ENCODE measurements around the gene HLA-DQB2. TPM values are rescaled to one million over a fixed set of nuclear protein-coding genes. Genes with fewer than 3 reads are reported as not detected.

Gene HLA-DQB2
- total RNA-seq, 2 experiments from 2014 or later = 5.1 TPM; not detected in 1

GRCh38 chr6:32738126-32738525 lies 25.2 kb downstream of the HLA-DQB2 start:
- intact Hi-C loops (cut with micrococcal nuclease; ENCODE audit: unreplicated experiment) = no loop called here
- Histone ChIP-seq H3K9me2 (ENCODE audit: insufficient read depth, low read length) (no peaks in the 10 kb centered on the region), H3K36me3 (ENCODE audit: insufficient read depth, low read length) (no peaks in the 10 kb centered on the region), H3K4me2 (ENCODE audit: low read length) (no peak overlapping the region), H3K27ac (ENCODE audit: low read depth, low read length, poor library complexity, severe bottlenecking) (no peak overlapping the region), H3K4me1 (ENCODE audit: insufficient read depth, low read length, poor library complexity, severe bottlenecking) (no peaks in the 10 kb centered on the region), H4K20me1 (ENCODE audit: insufficient read depth, low read length) (no peaks in the 10 kb centered on the region), H3K79me2 (ENCODE audit: insufficient read depth, low read depth, low read length) (no peaks in the 10 kb centered on the region), H3K4me3 (ENCODE audit: low read depth, low read length, poor library complexity, severe bottlenecking) (no peak overlapping the region), H2AFZ (ENCODE audit: low read length) (no peak overlapping the region), H3K9me3 (ENCODE audit: low read length) (0 out of 2 replicates have a peak, but pooled peaks cover under 1% of the 10 kb centered on the region)
- TF ChIP-seq, protein P1, sequence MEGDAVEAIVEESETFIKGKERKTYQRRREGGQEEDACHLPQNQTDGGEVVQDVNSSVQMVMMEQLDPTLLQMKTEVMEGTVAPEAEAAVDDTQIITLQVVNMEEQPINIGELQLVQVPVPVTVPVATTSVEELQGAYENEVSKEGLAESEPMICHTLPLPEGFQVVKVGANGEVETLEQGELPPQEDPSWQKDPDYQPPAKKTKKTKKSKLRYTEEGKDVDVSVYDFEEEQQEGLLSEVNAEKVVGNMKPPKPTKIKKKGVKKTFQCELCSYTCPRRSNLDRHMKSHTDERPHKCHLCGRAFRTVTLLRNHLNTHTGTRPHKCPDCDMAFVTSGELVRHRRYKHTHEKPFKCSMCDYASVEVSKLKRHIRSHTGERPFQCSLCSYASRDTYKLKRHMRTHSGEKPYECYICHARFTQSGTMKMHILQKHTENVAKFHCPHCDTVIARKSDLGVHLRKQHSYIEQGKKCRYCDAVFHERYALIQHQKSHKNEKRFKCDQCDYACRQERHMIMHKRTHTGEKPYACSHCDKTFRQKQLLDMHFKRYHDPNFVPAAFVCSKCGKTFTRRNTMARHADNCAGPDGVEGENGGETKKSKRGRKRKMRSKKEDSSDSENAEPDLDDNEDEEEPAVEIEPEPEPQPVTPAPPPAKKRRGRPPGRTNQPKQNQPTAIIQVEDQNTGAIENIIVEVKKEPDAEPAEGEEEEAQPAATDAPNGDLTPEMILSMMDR (conservative IDR thresholded peaks at IDR 0.05; ENCODE audit: low read length) = no peak
- no peak for TF ChIP-seq EZH2phosphoT487 (IDR thresholded peaks at IDR 0.05; ENCODE audit: borderline replicate concordance, low read depth, low read length)
- POLR2A ChIA-PET = interaction anchor here (0.5 kb wide), 1 partner anchor 491 kb away, joined by 3 read pairs; no protein-coding TSS in a partner anchor
- no TSS peak for BruUV-seq (replicated peaks)
- DNase-seq (ENCODE audit: low spot score) = no peak
- CTCF ChIA-PET (ENCODE audit: unreplicated experiment) = no interaction called here

DNA sequence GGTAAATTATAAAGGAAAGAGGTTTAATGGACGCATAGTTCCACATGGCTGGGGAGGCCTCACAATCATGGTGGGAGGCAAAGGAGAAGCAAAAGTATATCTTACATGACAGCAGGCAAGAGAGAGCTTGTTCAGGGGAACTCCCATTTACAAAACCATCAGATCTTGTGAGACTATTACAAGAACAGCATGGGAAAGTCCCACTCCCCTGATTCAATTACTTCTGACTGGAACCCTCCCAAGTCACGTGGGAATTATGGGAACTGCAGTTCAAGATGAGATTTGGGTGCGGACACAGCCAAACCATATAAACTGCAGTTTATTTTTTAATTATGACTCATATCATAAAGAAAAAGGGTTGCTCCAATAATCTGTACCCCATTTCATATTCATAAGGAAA lies 44.5 kb downstream of the HLA-DQB2 start:
- no peaks in the 10 kb centered on the region for H3K79me2 ChIP-seq (ENCODE audit: insufficient read depth, low read depth, low read length)
- H3K9me3 ChIP-seq (ENCODE audit: low read length) = no peaks in the 10 kb centered on the region
- no peak overlapping the region for H3K27ac ChIP-seq (ENCODE audit: low read depth, low read length, poor library complexity, severe bottlenecking)
- TF ChIP-seq, protein P1 (conservative IDR thresholded peaks at IDR 0.05; ENCODE audit: low read length) = no peak
- no peak for TF ChIP-seq EZH2phosphoT487 (IDR thresholded peaks at IDR 0.05; ENCODE audit: borderline replicate concordance, low read depth, low read length)
- ChIA-PET POLR2A (no interaction called here), CTCF (ENCODE audit: unreplicated experiment) (no interaction called here)
- no peak overlapping the region for H2AFZ ChIP-seq (ENCODE audit: low read length)
- H3K4me3 ChIP-seq (ENCODE audit: low read depth, low read length, poor library complexity, severe bottlenecking) = no peak overlapping the region
- H3K4me1 ChIP-seq (ENCODE audit: insufficient read depth, low read length, poor library complexity, severe bottlenecking) = no peaks in the 10 kb centered on the region
- H3K9me2 ChIP-seq (ENCODE audit: insufficient read depth, low read length) = no peaks in the 10 kb centered on the region
- H4K20me1 ChIP-seq (ENCODE audit: insufficient read depth, low read length) = no peaks in the 10 kb centered on the region
- DNase-seq (ENCODE audit: low spot score) = no peak
- H3K36me3 ChIP-seq (ENCODE audit: insufficient read depth, low read length) = no peaks in the 10 kb centered on the region
- intact Hi-C loops (cut with micrococcal nuclease; ENCODE audit: unreplicated experiment) = no loop called here
- no TSS peak for BruUV-seq (replicated peaks)
- H3K4me2 ChIP-seq (ENCODE audit: low read length) = no peak overlapping the region

GRCh38 chr6:32716396-32716795 lies 46.9 kb downstream of the HLA-DQB2 start:
- Histone ChIP-seq H4K20me1 (ENCODE audit: insufficient read depth, low read length) (no peaks in the 10 kb centered on the region), H3K36me3 (ENCODE audit: insufficient read depth, low read length) (no peaks in the 10 kb centered on the region), H3K4me2 (ENCODE audit: low read length) (no peak overlapping the region), H3K4me3 (ENCODE audit: low read depth, low read length, poor library complexity, severe bottlenecking) (no peak overlapping the region), H2AFZ (ENCODE audit: low read length) (no peak overlapping the region), H3K79me2 (ENCODE audit: insufficient read depth, low read depth, low read length) (no peaks in the 10 kb centered on the region), H3K4me1 (ENCODE audit: insufficient read depth, low read length, poor library complexity, severe bottlenecking) (no peaks in the 10 kb centered on the region), H3K9me2 (ENCODE audit: insufficient read depth, low read length) (no peaks in the 10 kb centered on the region), H3K9me3 (ENCODE audit: low read length) (no peaks in the 10 kb centered on the region), H3K27ac (ENCODE audit: low read depth, low read length, poor library complexity, severe bottlenecking) (no peak overlapping the region)
- no TSS peak for BruUV-seq (replicated peaks)
- POLR2A ChIA-PET = no interaction called here
- CTCF ChIA-PET (ENCODE audit: unreplicated experiment) = no interaction called here
- TF ChIP-seq EZH2phosphoT487 (IDR thresholded peaks at IDR 0.05; ENCODE audit: borderline replicate concordance, low read depth, low read length) = no peak
- TF ChIP-seq, protein P1 (conservative IDR thresholded peaks at IDR 0.05; ENCODE audit: low read length) = peak; percentile 53
- intact Hi-C loops (cut with micrococcal nuclease; ENCODE audit: unreplicated experiment) = no loop called here
- DNase-seq (ENCODE audit: low spot score) = peak; percentile 18
